OCI-LY1 (cell line): ENCODE measurements around the gene PCDHB7.
"Not testable (repeated sequence)": the region's sequence is repeated elsewhere in the genome, so short reads cannot be mapped to it uniquely, and the experiment has no call there.

ENCODE experiments used
- EZH2 ChIP-seq: fragments of 200-600 bp; sonication (generic), shearing (Covaris generic); IDR thresholded peaks from 2 replicates; pipeline ENCODE4 v1.8.0; 2017; ENCODE audit warnings: borderline replicate concordance, mixed run types, mild to moderate bottlenecking, antibody characterized with exemption, low read length, moderate library complexity, mixed read lengths
- TF ChIP-seq, protein P1 (sequence below): fragments of 200-600 bp; sonication (generic), shearing (Covaris generic); IDR thresholded peaks from 2 replicates; pipeline ENCODE4 v1.5.1; 2017; ENCODE audit warnings: mild to moderate bottlenecking, antibody characterized with exemption, low read length, moderate library complexity, mixed read lengths

DNA sequence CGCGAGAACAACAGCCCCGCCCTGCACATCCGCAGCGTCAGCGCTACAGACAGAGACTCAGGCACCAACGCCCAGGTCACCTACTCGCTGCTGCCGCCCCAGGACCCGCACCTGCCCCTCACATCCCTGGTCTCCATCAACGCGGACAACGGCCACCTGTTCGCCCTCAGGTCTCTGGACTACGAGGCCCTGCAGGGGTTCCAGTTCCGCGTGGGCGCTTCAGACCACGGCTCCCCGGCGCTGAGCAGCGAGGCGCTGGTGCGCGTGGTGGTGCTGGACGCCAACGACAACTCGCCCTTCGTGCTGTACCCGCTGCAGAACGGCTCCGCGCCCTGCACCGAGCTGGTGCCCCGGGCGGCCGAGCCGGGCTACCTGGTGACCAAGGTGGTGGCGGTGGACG lies 43.1 kb downstream of the PCDHB7 start:
- TF ChIP-seq, protein P1, sequence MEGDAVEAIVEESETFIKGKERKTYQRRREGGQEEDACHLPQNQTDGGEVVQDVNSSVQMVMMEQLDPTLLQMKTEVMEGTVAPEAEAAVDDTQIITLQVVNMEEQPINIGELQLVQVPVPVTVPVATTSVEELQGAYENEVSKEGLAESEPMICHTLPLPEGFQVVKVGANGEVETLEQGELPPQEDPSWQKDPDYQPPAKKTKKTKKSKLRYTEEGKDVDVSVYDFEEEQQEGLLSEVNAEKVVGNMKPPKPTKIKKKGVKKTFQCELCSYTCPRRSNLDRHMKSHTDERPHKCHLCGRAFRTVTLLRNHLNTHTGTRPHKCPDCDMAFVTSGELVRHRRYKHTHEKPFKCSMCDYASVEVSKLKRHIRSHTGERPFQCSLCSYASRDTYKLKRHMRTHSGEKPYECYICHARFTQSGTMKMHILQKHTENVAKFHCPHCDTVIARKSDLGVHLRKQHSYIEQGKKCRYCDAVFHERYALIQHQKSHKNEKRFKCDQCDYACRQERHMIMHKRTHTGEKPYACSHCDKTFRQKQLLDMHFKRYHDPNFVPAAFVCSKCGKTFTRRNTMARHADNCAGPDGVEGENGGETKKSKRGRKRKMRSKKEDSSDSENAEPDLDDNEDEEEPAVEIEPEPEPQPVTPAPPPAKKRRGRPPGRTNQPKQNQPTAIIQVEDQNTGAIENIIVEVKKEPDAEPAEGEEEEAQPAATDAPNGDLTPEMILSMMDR: not testable (repeated sequence)
- not testable (repeated sequence) for TF ChIP-seq EZH2
